IPS DF 6.9 (cell line): ENCODE measurements around the gene PLA2G2F.

Source experiments
- DNase-seq: peaks from one replicate; pipeline ENCODE4 v3.0.0-alpha.2; 2013; ENCODE audit warnings: low read depth, low spot score
- H3K27ac ChIP-seq: one replicate; pipeline ENCODE4 v1.5.1; 2013; ENCODE audit warnings: low read length, control low read depth
- H3K27me3 ChIP-seq: 2 replicates; pipeline ENCODE4 v1.6.1; 2013; ENCODE audit warnings: mild to moderate bottlenecking, low read length; ENCODE audit not compliant: control insufficient read depth, insufficient read depth
- H3K36me3 ChIP-seq: 2 replicates; pipeline ENCODE4 v1.6.1; 2013; ENCODE audit warnings: low read length; ENCODE audit not compliant: control insufficient read depth, insufficient read depth
- H3K4me1 ChIP-seq: 2 replicates; pipeline ENCODE4 v1.6.1; 2013; ENCODE audit warnings: low read length; ENCODE audit not compliant: control insufficient read depth, insufficient read depth
- H3K4me3 ChIP-seq: 2 replicates; pipeline ENCODE4 v1.5.1; 2013; ENCODE audit warnings: mild to moderate bottlenecking, low read length
- H3K9me3 ChIP-seq: 2 replicates; pipeline ENCODE4 v1.6.1; 2013; ENCODE audit warnings: low read length, inconsistent platforms; ENCODE audit not compliant: control insufficient read depth, insufficient read depth
- WGBS: extraction: QIAGEN DNeasy Blood & Tissue Kit; methylation state at CpG from one replicate; pipeline ENCODE4 v1.1.7; 2013; ENCODE audit warnings: mixed read lengths, missing lambda C conversion rate; ENCODE audit not compliant: insufficient read length, insufficient coverage; 5-methylcytosine and 5-hydroxymethylcytosine counted together

The PLA2G2F gene

GRCh38 chr1:20169932-20170331 lies 30.8 kb downstream of the PLA2G2F start:
- Histone ChIP-seq H3K27me3 (no peaks in the 10 kb centered on the region), H3K4me3 (no peak overlapping the region), H3K27ac (no peak overlapping the region), H3K36me3 (no peaks in the 10 kb centered on the region), H3K9me3 (no peaks in the 10 kb centered on the region), H3K4me1 (0 out of 2 replicates have a peak, but pooled peaks cover 1% of the 10 kb centered on the region)
- no CpG with 5 or more reads among the region's 5 CpGs for WGBS
- no peak for DNase-seq

GRCh38 chr1:20172033-20172590 lies 33.0 kb downstream of the PLA2G2F start:
- Histone ChIP-seq H3K9me3 (no peaks in the 10 kb centered on the region), H3K4me3 (no peak overlapping the region), H3K4me1 (no peaks in the 10 kb centered on the region), H3K27me3 (no peaks in the 10 kb centered on the region), H3K36me3 (no peaks in the 10 kb centered on the region), H3K27ac (no peak overlapping the region)
- no CpG with 5 or more reads among the region's 12 CpGs for WGBS
- DNase-seq: no peak

DNA sequence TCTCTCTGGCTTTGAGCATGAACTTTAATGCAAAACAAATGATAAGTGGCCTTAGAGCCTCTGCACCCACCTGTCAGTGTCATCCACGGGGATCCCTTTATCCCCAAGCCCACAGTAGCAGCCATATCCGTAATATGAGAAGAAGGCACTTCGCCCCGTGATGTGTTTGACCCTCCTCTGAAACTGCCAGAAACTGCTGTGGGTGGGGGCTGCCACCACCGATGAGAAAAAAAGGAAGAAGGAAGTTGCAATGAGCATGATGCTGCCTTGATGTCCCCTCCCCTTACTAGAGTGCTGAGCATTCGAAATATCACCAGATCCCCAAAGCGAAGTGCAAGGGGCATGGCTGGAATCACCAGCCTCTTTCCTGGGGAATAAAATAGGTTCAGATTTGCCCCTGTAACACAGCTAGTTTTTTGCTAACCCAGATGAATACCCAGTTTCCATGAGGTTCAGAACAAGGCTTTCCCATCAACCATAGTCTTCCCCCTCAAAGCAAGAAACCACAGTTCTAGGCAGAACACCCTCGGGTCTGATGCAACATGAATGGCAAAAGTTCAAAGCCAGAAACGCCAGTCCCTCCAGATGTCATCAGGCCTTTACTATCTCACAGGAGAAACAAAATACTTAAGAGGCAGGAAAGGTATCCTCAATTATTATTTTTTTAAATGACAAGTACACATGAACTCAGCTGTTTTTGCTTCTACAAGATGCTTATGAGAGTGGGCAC lies 36.0 kb downstream of the PLA2G2F start:
- DNase-seq: no peak
- no CpG with 5 or more reads among the region's 9 CpGs for WGBS

DNA sequence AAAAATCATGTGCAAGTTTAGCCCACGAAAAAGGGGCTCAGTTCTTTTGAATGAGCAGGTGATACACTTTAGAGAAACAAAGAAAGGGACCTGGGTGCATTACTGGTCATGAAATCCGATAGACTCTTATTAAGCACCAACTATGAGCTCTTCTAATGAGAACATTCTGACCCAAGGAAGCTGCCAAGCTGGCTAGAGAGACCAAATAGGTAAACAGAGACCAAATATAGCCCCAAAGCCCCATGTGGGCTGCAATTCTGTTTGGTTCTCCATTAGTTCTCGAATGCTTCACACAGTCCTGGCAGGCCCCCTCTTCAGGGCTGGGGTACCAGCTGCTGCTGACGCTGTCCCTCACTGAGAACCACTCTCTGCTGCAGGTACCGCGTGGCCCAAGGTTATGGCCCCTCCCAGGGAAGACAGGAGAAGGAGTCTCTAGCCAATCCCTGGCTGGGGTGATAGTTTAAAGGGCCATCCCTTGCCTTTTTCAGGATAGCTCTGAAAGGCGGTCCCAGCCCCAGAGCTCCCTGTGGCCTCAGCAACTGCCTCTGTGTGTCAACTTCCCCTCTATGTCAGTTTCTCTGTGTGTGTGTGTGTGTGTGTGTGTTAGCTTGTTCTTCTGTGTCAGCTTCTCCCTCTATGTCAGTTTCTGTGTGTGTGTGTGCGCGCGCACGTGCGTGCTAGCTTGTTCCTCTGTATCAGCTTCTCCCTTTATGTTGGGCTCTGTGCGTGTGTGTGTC lies 39.7 kb downstream of the PLA2G2F start:
- no peak for DNase-seq
- Histone ChIP-seq H3K4me1 (no peaks in the 10 kb centered on the region), H3K36me3 (no peaks in the 10 kb centered on the region), H3K27me3 (peaks cover 1% of the 10 kb centered on the region; the same call in 1 of the 2 replicates), H3K27ac (no peak overlapping the region), H3K4me3 (no peak overlapping the region), H3K9me3 (no peaks in the 10 kb centered on the region)
- no CpG with 5 or more reads among the region's 13 CpGs for WGBS

More for the DNA sequence above, 36.0 kb downstream of the PLA2G2F start:
- H3K27me3 ChIP-seq: no peaks in the 10 kb centered on the region
- H3K36me3 ChIP-seq: no peaks in the 10 kb centered on the region
- no peaks in the 10 kb centered on the region for H3K4me1 ChIP-seq
- no peak overlapping the region for H3K4me3 ChIP-seq
- H3K27ac ChIP-seq: no peak overlapping the region
- no peaks in the 10 kb centered on the region for H3K9me3 ChIP-seq

DNA sequence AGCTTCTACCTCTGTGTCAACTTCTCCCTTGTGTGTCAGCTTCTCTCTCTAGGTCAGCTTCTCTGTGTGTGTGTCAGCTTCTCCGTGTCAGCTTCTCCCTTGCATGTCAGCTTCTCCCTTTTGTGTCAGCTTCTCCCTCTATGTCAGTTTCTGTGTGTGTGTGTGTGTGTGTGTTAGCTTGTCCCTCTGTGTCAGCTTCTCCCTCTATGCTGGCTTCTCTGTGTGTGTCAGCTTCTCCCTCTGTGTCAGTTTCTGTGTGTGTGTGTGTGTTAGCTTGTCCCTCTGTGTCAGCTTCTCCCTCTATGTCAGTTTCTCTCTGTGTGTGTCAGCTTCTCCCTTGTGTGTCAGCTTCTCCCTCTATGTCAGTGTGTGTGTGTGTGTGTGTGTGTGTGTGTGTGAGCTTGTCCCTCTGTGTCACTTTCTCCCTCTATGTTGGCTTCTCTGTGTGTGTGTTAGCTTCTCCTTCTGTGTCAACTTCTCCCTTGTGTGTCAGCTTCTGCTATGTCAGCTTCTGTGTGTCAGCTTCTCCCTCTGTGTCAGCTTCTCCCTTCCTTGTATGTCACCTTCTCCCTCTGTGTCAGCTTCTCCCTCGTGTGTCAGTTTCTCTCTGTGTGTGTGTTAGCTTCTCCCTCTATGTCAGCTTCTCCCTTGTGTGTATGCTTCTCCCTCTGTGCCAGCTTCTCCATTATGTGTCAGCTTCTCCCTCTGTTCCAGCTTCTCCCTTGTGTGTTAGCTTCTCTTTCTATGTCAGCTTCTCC lies 40.4 kb downstream of the PLA2G2F start:
- H3K36me3 ChIP-seq: no peaks in the 10 kb centered on the region
- H3K4me3 ChIP-seq: no peak overlapping the region
- DNase-seq: no peak
- H3K9me3 ChIP-seq: no peaks in the 10 kb centered on the region
- no peaks in the 10 kb centered on the region for H3K4me1 ChIP-seq
- H3K27me3 ChIP-seq: peaks cover 2% of the 10 kb centered on the region; the same call in 1 of the 2 replicates
- no peak overlapping the region for H3K27ac ChIP-seq
- no CpG with 5 or more reads among the region's 2 CpGs for WGBS

GRCh38 chr1:20180129-20180843 lies 41.2 kb downstream of the PLA2G2F start:
- H3K9me3 ChIP-seq: no peaks in the 10 kb centered on the region
- H3K27ac ChIP-seq: no peak overlapping the region
- peaks cover 3% of the 10 kb centered on the region; the same call in 1 of the 2 replicates for H3K27me3 ChIP-seq
- H3K36me3 ChIP-seq: no peaks in the 10 kb centered on the region
- no CpG with 5 or more reads among the region's 6 CpGs for WGBS
- DNase-seq: no peak
- H3K4me3 ChIP-seq: no peak overlapping the region
- H3K4me1 ChIP-seq: no peaks in the 10 kb centered on the region

DNA sequence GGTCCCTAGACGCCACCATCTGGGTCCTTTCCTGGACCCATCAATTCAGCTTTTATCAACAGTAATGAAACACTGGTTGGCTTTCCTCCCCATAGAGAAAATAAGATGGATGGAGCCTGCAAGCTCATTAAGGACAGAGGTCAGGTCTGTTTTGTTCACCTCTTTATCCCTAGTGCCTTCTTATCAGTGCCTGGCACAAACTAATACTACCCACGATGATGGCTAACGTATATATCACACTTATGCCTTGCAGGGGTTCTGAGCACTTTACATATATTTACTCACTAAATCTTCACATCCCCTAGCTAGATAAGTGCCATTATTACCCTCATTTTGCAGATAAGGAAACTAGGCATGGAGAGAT lies 41.7 kb downstream of the PLA2G2F start:
- Histone ChIP-seq H3K36me3 (no peaks in the 10 kb centered on the region), H3K27me3 (peaks cover 3% of the 10 kb centered on the region; the same call in 1 of the 2 replicates), H3K9me3 (no peaks in the 10 kb centered on the region), H3K4me3 (no peak overlapping the region), H3K4me1 (no peaks in the 10 kb centered on the region), H3K27ac (no peak overlapping the region)
- no CpG with 5 or more reads among the region's 3 CpGs for WGBS
- no peak for DNase-seq

DNA sequence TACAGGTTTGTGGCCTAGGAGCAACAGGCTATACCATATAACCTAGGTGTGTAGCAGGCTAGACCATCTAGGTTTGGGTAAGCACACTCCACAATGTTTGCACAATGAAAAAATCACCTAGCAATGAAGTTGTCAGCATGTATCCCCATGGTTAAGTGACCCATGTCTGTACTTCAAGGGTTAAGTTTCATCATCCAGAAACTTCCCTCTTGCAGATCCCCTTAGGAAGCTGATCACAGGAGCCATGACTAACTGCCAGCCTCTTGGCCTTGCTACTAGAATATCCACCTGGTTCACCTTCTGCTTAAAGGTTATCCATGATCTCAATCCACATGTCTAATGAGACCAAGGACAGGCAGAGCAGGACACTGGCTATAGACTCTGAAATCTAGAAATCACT lies 43.3 kb downstream of the PLA2G2F start:
- Histone ChIP-seq H3K27me3 (peaks cover 3% of the 10 kb centered on the region; the same call in 1 of the 2 replicates), H3K9me3 (no peaks in the 10 kb centered on the region), H3K4me3 (no peak overlapping the region), H3K4me1 (no peaks in the 10 kb centered on the region), H3K36me3 (no peaks in the 10 kb centered on the region), H3K27ac (no peak overlapping the region)
- DNase-seq: no peak

- Histone ChIP-seq H3K4me1 (no peaks in the 10 kb centered on the region), H3K4me3 (no peak overlapping the region), H3K27ac (no peak overlapping the region), H3K36me3 (no peaks in the 10 kb centered on the region), H3K9me3 (no peaks in the 10 kb centered on the region), H3K27me3 (peaks cover 3% of the 10 kb centered on the region; the same call in 1 of the 2 replicates)
- DNase-seq: no peak
- no CpG with 5 or more reads among the region's 10 CpGs for WGBS
Observed at GRCh38 chr1:20183035-20183434, 43.9 kb downstream of the PLA2G2F start.
